WERI-Rb-1 (cell line): ENCODE measurements around the gene MED22.
"Not testable (repeated sequence)": the region's sequence is repeated elsewhere in the genome, so short reads cannot be mapped to it uniquely, and the experiment has no call there.

Experiments
- DNase-seq: peaks from one replicate; pipeline ENCODE4 v3.0.0-alpha.2; 2020
- H3K27ac ChIP-seq: fragments of 250-450 bp; sonication (Bioruptor Pico); 2 replicates; pipeline ENCODE4 v1.5.1; 2020; ENCODE audit warnings: mild to moderate bottlenecking, moderate library complexity
- H3K27me3 ChIP-seq: fragments of 250-450 bp; sonication (Bioruptor Pico); 2 replicates; pipeline ENCODE4 v1.5.1; 2021; ENCODE audit warnings: mild to moderate bottlenecking, low read depth, moderate library complexity; ENCODE audit not compliant: insufficient read depth, severe bottlenecking
- H3K36me3 ChIP-seq: fragments of 250-450 bp; sonication (Bioruptor Pico); 2 replicates; pipeline ENCODE4 v1.5.1; 2020; ENCODE audit warnings: mild to moderate bottlenecking, moderate library complexity
- H3K4me3 ChIP-seq: 2 replicates; pipeline ENCODE4 v1.5.1; 2011; ENCODE audit warnings: low read depth, mild to moderate bottlenecking, control low read depth, low read length
- H3K9me3 ChIP-seq: fragments of 250-450 bp; sonication (Bioruptor Pico); 2 replicates; pipeline ENCODE4 v1.5.1; 2021; ENCODE audit warnings: mild to moderate bottlenecking, moderate library complexity; ENCODE audit not compliant: severe bottlenecking
- CTCF ChIP-seq: IDR thresholded peaks from 2 replicates; pipeline ENCODE4 v1.5.1; 2011; ENCODE audit warnings: low read depth, mild to moderate bottlenecking, control low read depth, inconsistent platforms, low read length

MED22 gene

GRCh38 chr9:133347985-133348717, at the start of gene MED22, which contains the start of gene RPL7A:
TSS of gene MED22 (minus strand) at chr9:133348131. CDS start at chr9:133346662, 1,469 bp downstream.
TSS of gene RPL7A (plus strand) at chr9:133348218. CDS start at chr9:133348244, 26 bp downstream.
- DNase-seq, result peak; percentile 94
- Histone ChIP-seq H3K27ac (peak within 1 kb of the TSS; percentile 96), H3K9me3 (no peaks in the 10 kb centered on the region), H3K27me3 (no peaks in the 10 kb centered on the region), H3K36me3 (peaks cover 84% of the 10 kb centered on the region), H3K4me3 (peak within 1 kb of the TSS; percentile 98)
- TF ChIP-seq CTCF, result no peak

GRCh38 chr9:133397370-133397769, 49.4 kb upstream of the MED22 start:
- no peaks in the 10 kb centered on the region for H3K27me3 ChIP-seq
- TF ChIP-seq CTCF, result no peak
- no peaks in the 10 kb centered on the region for H3K36me3 ChIP-seq
- no peak overlapping the region for H3K4me3 ChIP-seq
- no peaks in the 10 kb centered on the region for H3K9me3 ChIP-seq
- DNase-seq, result no peak
- H3K27ac ChIP-seq, result no peak overlapping the region

GRCh38 chr9:133396952-133397351, 49.0 kb upstream of the MED22 start:
- no peaks in the 10 kb centered on the region for H3K9me3 ChIP-seq
- H3K4me3 ChIP-seq, result no peak overlapping the region
- H3K27ac ChIP-seq, result no peak overlapping the region
- DNase-seq, result peak; percentile 78
- no peaks in the 10 kb centered on the region for H3K36me3 ChIP-seq
- H3K27me3 ChIP-seq, result no peaks in the 10 kb centered on the region
- peak; percentile 89 for TF ChIP-seq CTCF

GRCh38 chr9:133394687-133395271, 46.8 kb upstream of the MED22 start:
- no peak for DNase-seq
- Histone ChIP-seq H3K9me3 (no peaks in the 10 kb centered on the region), H3K4me3 (no peak overlapping the region), H3K27ac (no peak overlapping the region), H3K27me3 (no peaks in the 10 kb centered on the region), H3K36me3 (no peaks in the 10 kb centered on the region)
- no peak for TF ChIP-seq CTCF

GRCh38 chr9:133393399-133393798, 45.5 kb upstream of the MED22 start:
- Histone ChIP-seq H3K27me3 (no peaks in the 10 kb centered on the region), H3K27ac (no peak overlapping the region), H3K4me3 (no peak overlapping the region), H3K9me3 (no peaks in the 10 kb centered on the region), H3K36me3 (no peaks in the 10 kb centered on the region)
- no peak for DNase-seq
- no peak for TF ChIP-seq CTCF

- not testable (repeated sequence) for H3K9me3 ChIP-seq, H3K36me3 ChIP-seq, DNase-seq, H3K27me3 ChIP-seq, H3K4me3 ChIP-seq, H3K27ac ChIP-seq
These were observed 44.4 kb upstream of the MED22 start for GRCh38 chr9:133392308-133392707.

- not testable (repeated sequence) for H3K9me3 ChIP-seq, DNase-seq, H3K4me3 ChIP-seq, H3K27ac ChIP-seq, H3K27me3 ChIP-seq, H3K36me3 ChIP-seq
These were observed 43.5 kb upstream of the MED22 start for GRCh38 chr9:133391449-133391848.
